GM13976 (cell line): ENCODE results near the gene ANXA4.
"Not testable (repeated sequence)": the region's sequence is repeated elsewhere in the genome, so short reads cannot be mapped to it uniquely, and the experiment has no call there.

Experiments
- DNase-seq: peaks from one replicate; pipeline ENCODE4 v3.0.0; 2012; ENCODE audit warnings: low spot score
- in situ Hi-C: fragments of 300-500 bp; cut with MboI; formaldehyde crosslinking; loops from one replicate; pipeline ENCODE4 v1.12.0; 2022; ENCODE audit warnings: low sequenced_read_pairs, mixed read lengths, inconsistent platforms; ENCODE audit not compliant: unreplicated experiment
- TF ChIP-seq, protein P1 (sequence below): IDR thresholded peaks from 2 replicates; pipeline ENCODE4 v1.5.1; 2012; ENCODE audit warnings: borderline replicate concordance, mild to moderate bottlenecking; ENCODE audit not compliant: insufficient read depth; ENCODE audit errors: extremely low read depth, missing control alignments, control extremely low read depth

ANXA4 gene

DNA sequence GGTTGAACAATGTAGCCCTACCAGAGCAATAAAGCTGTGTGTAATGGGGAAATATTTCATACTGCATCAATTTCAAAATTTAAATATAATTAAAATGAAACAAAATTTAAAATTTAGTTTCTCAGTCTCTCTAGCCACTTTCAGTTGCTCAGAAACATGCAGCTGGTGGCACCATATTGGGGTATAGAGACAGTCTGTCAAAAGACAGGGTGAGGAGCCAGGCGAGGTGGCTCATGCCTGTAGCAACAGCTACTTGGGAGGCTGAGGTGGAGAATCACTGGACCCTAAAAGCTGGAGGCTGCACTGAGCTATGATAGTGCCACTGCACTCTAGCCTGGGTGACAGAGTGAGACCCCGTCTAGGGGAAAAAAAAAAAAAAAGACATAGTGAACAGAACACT is 20.1 kb downstream of the ANXA4 start:
- DNase-seq: no peak
- TF ChIP-seq, protein P1, sequence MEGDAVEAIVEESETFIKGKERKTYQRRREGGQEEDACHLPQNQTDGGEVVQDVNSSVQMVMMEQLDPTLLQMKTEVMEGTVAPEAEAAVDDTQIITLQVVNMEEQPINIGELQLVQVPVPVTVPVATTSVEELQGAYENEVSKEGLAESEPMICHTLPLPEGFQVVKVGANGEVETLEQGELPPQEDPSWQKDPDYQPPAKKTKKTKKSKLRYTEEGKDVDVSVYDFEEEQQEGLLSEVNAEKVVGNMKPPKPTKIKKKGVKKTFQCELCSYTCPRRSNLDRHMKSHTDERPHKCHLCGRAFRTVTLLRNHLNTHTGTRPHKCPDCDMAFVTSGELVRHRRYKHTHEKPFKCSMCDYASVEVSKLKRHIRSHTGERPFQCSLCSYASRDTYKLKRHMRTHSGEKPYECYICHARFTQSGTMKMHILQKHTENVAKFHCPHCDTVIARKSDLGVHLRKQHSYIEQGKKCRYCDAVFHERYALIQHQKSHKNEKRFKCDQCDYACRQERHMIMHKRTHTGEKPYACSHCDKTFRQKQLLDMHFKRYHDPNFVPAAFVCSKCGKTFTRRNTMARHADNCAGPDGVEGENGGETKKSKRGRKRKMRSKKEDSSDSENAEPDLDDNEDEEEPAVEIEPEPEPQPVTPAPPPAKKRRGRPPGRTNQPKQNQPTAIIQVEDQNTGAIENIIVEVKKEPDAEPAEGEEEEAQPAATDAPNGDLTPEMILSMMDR: no peak
- in situ Hi-C loops: no loop called here

DNA sequence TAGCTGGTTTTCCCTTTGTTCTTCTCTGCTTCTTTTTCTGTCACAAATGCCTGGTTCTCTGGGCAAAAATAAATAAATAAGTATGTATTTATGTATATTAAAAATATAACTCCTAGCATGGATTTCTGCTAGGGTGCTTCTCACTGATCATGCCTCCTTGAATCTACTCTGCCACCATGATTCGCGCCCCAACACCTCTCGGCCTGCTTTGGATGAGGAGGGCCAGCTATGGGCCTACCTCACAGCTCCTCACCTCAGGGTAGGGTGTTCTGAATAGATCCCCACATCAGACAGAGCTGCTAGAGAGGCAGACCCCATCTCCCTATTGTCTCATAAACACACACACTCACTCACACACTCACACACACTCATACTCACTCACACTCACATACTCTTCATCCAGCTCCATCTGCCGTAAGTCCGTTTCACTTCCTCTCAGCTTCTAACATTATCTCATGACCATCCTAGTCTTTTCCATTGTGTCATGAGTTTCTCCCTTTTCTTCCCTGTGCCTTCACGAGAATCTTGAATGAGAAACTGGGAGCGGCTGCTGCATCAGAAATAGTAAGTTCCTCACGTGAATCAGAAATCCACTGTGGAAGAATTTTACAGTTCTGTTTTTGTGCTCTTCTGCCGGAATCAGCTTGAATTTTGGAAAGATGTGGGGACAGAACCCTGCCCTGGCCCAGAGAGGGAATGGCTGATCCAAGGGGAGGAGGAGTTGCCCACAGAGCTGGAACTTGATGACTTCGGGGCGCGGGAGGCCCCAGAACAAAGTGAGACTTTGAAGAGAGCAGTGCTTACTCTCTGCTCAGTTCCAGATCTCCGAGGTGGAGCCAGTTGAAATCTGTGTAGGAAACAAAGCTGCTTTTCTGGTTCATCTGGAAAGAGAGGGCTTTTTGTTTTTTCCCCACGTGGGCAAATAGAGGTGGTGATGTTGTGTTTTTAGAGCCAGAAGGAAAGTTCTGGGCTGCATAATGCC is 20.9 kb downstream of the ANXA4 start:
- TF ChIP-seq, protein P1: no peak
- DNase-seq: no peak
- in situ Hi-C loops: no loop called here

DNA sequence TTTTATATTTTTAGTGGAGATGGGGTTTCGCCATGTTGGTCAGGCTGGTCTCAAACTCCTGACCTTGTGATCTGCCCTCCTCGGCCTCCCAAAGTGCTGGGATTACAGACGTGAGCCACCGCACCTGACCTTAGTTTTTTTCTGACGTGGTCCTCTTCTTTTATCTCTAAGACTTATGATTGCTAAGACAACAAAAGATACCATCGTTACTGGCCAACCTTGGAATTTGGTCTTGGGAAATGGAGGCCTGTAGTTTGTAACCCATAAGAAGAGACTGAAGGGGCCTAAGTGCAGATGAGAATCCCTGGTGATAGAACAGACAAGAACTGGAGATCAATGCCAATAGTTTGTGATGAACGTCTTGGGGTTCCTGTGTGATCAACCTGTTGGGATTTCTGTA is 21.9 kb downstream of the ANXA4 start:
- in situ Hi-C loops, DNase-seq: not testable (repeated sequence)

DNA sequence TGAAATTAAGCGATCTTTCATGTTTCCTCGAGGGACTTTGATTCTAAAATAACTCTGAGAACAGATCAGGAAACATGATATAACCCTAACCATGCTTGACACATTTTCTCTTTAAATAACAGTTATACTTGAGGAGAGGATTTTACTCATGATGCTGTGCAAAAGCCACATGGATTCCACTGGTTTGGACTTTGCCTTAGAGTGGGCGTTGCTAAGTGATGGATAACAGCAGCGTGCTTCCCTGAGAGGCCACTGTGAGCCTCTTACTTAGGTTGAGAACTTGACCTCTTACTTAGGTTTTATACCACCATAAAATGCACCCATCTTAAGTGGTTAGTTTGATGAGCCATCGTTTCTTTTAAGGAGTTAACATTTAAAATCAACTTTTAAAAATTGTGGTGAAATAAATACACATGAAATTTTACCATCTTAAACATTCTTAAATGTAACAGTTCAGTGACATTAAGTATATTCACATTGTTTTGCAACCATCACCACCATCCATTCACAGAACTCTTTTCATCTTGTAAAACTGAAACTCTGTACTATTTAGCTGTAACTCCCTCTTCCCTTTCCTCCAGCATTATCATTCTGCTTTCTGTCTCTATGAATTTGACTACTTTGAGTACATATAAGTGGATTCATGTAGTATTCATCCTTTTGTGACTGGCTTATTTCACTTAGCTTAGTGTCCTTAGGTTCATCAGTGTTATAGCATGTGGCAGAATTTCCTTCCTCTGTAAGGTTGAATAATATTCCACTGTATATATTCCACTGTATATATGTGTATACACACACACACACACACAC is 22.6 kb downstream of the ANXA4 start:
- TF ChIP-seq, protein P1: no peak
- in situ Hi-C loops: no loop called here
- no peak for DNase-seq

DNA sequence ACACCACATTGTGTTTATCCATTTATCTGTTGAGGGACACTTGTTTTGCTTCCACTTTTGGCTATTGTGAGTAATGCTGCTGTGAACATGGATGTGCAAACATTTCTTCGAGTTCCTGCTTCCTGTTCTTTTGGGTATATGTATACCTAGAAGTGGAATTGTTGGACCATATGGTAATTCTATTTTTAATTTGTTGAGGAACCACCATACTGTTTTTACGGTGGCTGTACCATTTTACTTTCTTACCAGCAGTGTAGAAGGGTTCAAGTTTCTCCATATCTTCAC is 23.1 kb downstream of the ANXA4 start:
- TF ChIP-seq, protein P1: no peak
- in situ Hi-C loops: no loop called here
- DNase-seq: no peak

DNA sequence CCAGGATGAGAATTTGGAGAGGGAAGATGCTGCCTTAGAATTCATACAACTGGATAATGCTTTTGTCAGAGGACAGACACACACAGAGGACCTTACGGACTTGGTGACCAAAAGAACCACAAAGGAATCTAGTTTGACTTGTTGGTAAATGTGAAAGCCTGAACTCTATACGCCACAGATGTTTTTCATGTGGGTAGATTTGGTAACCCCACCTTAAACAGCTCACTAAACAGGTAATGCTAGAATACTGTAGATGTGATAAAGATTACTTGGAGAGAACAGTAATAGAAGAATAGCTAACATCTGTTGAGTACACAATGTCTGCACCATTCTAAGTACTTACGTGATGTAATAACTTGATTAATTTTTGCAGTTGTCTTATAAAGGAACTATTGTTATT is 24.1 kb downstream of the ANXA4 start:
- TF ChIP-seq, protein P1: no peak
- in situ Hi-C loops: no loop called here

DNA sequence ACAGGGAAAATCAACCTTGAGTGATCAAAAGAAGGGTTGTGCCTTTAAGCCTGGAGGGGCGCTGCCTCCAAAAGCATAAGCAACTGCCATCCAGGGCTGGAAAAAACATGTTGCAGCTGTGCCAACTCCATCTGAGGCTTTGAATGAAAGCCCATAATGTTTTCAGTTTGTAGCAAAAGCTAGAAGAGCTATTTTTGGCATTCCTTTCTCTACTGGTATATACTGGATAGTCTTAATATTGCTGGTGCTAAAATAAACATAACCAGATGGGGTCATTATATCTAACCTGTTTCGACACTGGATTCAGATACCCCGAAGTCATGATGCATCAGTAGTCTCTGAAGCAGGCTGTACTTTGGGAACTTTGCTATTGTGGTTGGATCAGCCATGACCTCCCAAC is 25.1 kb downstream of the ANXA4 start:
- in situ Hi-C loops: no loop called here
- TF ChIP-seq, protein P1: no peak
- no peak for DNase-seq

More for the DNA sequence above, 24.1 kb downstream of the ANXA4 start:
- no peak for DNase-seq
